ENCODE measurements around the gene PGGHG. TPM values are rescaled to one million over a fixed set of nuclear protein-coding genes. Genes with fewer than 3 reads are reported as not detected.
"Not testable (repeated sequence)": the region's sequence is repeated elsewhere in the genome, so short reads cannot be mapped to it uniquely, and the experiment has no call there.

Gene PGGHG
- total RNA-seq, 1 donor from 2014 or later: 14.0 TPM

DNA sequence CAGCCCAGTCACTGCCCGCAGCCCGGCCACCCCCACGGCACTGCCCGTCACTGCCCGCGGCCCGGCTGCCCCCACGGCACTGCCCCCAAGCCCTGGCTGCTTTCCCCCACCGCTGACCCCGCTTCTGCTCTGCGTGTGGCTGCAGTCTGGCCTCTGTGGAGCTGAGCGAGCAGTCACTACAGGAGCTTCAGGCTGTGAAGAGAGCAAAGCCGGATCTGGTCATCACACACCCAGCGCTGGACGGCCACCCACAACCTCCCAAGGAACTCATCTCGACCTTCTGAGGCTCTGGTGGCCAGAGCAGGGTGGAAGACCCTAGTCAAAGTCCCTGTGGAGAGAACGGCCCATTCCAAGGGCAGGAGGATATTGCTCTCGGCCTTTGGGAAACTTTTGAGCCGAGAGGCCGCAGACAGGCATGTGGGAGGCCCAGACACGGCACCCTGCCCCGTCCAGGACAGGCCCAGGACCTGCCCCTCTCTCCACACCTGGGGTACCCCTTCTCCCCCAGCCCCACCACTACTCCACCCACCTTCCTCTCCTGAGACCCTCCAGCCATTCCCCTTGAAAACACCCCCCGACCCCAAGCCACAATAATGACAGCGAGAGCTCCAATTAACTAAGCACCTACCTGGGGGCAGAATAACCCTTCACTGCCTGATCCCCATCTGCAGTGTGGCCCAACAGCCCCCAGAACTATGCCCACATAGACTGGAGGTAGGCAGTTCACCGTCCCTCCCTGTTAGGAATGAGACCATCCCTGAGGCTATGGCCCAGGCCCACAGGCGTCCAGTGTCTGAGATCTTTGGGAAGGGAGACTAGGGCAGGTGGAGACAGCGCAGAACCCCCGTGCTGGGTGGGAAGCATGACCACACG is 3.7 kb upstream of the PGGHG start:
- no peak for DNase-seq

GRCh38 chr11:285894-286220 is 3.1 kb upstream of the PGGHG start:
- no peak for DNase-seq

DNA sequence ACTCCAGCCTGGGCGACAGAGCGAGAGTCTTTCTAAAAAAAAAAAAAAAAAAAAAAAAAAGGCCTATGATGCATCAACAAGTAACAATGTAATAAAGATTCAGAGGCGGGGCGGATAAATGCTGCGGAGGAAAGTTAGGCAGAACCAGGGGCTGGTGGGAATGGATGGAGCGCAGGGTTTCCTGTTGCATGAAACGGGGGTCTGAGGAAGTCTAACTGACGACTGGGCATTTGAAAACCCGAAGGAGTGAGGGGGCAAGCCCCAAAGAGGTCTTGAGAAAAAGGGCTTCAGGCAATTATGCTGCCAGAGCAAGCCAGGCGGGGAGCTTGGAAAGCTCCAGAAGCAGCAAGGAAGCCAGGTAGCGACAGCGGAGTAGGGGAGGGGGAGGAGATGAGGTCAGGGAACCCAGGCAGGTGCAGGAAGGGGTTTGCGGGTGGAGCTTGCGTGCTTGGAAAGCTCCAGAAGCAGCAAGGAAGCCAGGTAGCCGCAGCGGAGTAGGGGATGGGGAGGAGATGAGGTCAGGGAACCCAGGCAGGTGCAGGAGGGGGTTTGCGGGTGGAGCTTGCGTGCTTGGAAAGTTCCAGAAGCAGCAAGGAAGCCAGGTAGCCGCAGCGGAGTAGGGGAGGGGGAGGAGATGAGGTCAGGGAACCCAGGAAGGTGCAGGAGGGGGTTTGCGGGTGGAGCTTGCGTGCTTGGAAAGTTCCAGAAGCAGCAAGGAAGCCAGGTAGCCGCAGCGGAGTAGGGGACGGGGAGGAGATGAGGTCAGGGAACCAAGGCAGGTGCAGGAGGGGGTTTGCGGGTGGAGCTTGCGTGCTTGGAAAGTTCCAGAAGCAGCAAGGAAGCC is 1.7 kb upstream of the PGGHG start:
- not testable (repeated sequence) for DNase-seq

DNA sequence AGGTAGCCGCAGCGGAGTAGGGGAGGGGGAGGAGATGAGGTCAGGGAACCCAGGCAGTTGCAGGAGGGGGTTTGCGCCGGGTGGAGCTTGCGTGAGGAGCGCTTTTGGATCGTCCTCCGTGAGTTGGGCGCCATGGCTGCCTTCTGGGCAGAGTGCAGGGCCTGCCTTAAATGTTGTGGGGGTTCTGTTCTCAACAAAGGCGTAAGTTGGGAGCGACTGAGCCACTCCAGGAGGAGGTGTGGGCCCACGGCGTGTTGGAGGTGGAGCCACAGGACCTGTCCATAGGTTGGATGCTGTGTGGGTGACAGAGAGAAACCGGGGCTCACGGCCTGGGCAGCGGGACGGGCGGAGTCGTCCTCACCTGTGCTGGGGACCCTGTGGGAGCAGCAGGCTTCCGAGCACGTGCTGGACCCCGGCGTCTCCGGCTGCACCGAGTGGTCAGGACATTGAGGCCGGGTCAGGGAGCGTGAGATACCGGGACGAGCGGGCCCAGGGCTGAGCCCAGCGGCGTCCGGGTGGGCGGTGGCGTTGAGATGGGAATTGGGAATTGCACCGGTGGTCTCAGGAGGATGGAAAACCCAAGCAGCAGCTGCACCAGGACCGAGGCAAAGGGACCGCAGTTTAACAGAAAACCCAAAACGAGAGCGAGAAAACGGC is 977 bp upstream of the PGGHG start:
- no peak for DNase-seq

GRCh38 chr11:289398-289711 is 429 bp downstream of the PGGHG start:
- no peak for DNase-seq

GRCh38 chr11:289712-290620 is 1.0 kb downstream of the PGGHG start:
- DNase-seq: no peak

- DNase-seq: no peak
These were observed 1.8 kb downstream of the PGGHG start for GRCh38 chr11:290621-291231.

GRCh38 chr11:291281-292210 is 2.6 kb downstream of the PGGHG start:
- DNase-seq: no peak

- DNase-seq: no peak
These were observed 3.5 kb downstream of the PGGHG start for GRCh38 chr11:292211-293121.

- no peak for DNase-seq
These were observed 4.4 kb downstream of the PGGHG start for GRCh38 chr11:293271-293851.

DNA sequence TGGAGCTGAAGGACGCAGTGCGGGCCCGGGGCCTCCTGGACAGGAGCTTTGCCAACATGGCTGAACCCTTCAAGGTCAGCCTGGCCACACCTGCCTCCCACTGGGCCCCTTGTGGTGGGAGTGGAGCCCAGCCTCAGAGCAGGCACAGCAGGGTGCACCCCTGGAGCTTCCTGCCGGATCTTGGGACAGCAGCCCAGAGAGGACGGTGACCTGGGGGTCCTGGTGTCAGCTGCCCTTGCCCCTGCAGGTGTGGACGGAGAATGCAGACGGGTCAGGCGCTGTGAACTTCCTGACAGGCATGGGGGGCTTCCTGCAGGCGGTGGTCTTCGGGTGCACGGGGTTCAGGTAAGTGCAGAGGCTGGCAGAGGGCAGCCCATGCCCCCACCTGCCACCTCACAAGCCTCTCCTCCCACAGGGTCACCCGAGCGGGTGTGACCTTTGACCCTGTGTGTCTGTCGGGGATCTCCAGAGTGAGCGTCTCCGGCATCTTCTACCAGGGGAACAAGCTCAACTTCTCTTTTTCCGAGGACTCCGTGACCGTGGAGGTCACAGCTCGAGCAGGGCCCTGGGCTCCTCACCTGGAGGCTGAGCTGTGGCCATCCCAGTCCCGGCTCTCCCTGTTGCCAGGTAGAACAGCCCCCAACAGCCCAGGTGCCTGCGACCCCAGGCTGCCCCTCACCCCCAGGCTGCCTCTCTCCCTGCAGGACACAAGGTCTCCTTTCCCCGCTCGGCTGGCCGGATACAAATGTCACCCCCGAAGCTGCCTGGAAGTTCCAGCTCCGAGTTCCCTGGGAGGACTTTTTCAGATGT is 5.1 kb downstream of the PGGHG start:
- no peak for DNase-seq

DNA sequence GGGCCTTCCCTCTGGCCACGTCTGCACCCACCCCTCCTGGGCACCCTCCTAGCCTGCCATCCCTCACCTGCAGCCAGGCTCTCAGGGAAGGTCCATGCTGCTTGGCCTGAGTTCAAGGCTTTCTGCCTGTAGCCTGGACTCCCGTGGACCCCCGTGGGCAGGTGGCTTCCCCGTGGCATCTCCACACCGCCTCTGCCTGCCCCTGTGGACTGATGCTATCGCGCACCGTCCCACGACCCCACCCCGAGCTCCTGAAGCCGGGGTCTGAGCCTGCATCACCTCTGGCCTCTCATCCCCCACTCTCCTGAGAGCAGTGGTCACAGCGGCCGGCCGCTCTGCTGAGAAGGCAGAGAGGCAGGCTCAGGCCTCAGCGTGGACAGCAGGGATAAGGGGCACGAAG is 5.9 kb downstream of the PGGHG start:
- DNase-seq: no peak

GRCh38 chr11:295351-296170 is 6.6 kb downstream of the PGGHG start:
- DNase-seq: no peak

DNA sequence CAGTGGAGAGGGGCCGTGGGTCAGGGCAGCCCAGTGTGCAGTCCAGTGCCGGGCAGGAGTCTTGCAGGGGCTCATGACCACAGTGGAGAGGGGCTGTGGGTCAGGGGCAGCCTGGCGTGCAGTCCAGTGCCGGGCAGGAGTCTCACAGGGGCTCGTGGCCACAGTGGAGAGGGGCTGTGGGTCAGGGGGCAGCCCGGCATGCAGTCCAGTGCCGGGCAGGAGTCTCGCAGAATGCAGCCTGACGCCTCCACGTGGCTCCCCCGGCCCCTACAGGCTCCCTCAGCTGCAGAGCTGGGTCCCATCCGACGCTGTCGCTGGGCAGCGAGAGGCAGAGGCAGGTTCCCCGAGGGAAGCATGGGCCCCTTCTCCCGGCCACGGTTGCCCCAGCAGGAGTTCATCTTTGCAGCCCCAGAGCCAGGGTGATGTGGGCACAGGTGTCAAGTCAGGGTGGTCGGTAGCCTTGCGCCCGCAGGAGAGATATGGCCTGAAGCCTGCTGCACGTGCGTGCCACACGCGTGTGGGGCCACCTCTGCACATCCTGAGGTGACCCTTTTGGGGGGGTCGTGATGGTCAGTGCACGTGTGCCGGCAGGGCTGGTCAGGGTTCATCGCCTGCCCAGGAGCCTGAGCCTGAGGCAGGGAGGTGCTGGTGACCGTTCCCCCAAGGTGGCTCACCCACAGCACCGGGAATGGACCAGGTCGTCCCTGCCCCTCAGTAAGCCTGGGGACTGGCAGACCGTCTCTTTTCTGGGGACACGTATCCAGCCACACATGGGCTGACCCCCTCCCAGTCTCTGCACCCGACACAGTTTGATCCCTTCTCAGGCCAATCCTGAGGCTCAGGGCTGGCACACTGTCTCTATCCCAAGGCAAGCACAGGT is 7.5 kb downstream of the PGGHG start:
- DNase-seq: no peak

- no peak for DNase-seq
These were observed 8.2 kb downstream of the PGGHG start for GRCh38 chr11:297051-297585.
